Kidney (tissue), 22 donors: ENCODE data around the gene ADGRL3. TPM values are rescaled to one million over a fixed set of nuclear protein-coding genes. Genes with fewer than 3 reads are reported as not detected.
A peak's percentile ranks its signal among the peaks of the same experiment; 100 is the strongest.

Source experiments
- DNase-seq, 5 donors: peaks; one replicate each; pipeline ENCODE4 v3.0.0-alpha.2; 2013 to 2020
- FAIRE-seq: peaks from 2 replicates; lab custom pipeline; 2012; peaks lifted over from hg19 to GRCh38; lab: Jason Lieb, UNC
- H3K27ac ChIP-seq, 2 donors: one replicate each; pipeline ENCODE4 v1.7.0; 2013; ENCODE audit warnings: low read depth in 2 of 2, low read length in 2 of 2, inconsistent platforms in 1 of 2
- H3K27me3 ChIP-seq: one replicate; pipeline ENCODE4 v1.7.1; 2013; ENCODE audit warnings: low read length, inconsistent platforms; ENCODE audit not compliant: control insufficient read depth, insufficient read depth
- H3K36me3 ChIP-seq, 3 donors: one replicate each; pipeline versions ENCODE4 v1.7.0 to v1.7.1; 2013; ENCODE audit warnings: low read length in 3 of 3, control low read depth in 1 of 3, inconsistent platforms in 1 of 3; ENCODE audit not compliant: insufficient read depth in 3 of 3, control insufficient read depth in 2 of 3
- H3K4me1 ChIP-seq, 3 donors: one replicate each; pipeline versions ENCODE4 v1.7.0 to v1.7.1; 2013; ENCODE audit warnings: low read length in 3 of 3, inconsistent platforms in 1 of 3, low read depth in 1 of 3; ENCODE audit not compliant: control insufficient read depth in 2 of 3, insufficient read depth in 2 of 3
- H3K4me3 ChIP-seq, 3 donors: one replicate each; pipeline versions ENCODE4 v1.7.0 to v1.8.1; 2013; ENCODE audit warnings: low read length in 3 of 3, control low read depth in 1 of 3, inconsistent platforms in 1 of 3
- H3K9ac ChIP-seq, 3 donors: one replicate each; pipeline versions ENCODE4 v1.7.0 to v1.7.1; 2013; ENCODE audit warnings: low read length in 3 of 3, control low read depth in 1 of 3, inconsistent platforms in 1 of 3
- H3K9me3 ChIP-seq, 3 donors: one replicate each; pipeline versions ENCODE4 v1.7.0 to v1.7.1; 2013; ENCODE audit warnings: low read length in 3 of 3, control low read depth in 1 of 3, inconsistent platforms in 1 of 3; ENCODE audit not compliant: control insufficient read depth in 2 of 3, insufficient read depth in 1 of 3
- intact Hi-C: fragments of 100-400 bp; cut with DNase I; formaldehyde crosslinking; loops from one replicate; pipeline ENCODE4 v1.11.1; 2022
- long read RNA-seq, 10 donors: library from polyadenylated mRNA in 1 of 10; unstranded in 1 of 10; transcript quantifications; one replicate each; pipeline ENCODE4 v2.0.0 and lab custom pipeline, GENCODE V29; 2021 to 2026
- polyA plus RNA-seq: library from polyadenylated mRNA; stranded (reverse); fragments of 350-450 nt; fragmentation: Illumina TruSeq; extraction: RNeasy Lipid Tissue Mini Kit (QIAGEN cat#74804); gene quantifications from one replicate; pipeline ENCODE4 v1.2.3, GENCODE V29; 2014; ENCODE audit warnings: low read depth, low replicate concordance; ENCODE audit not compliant: insufficient read depth
- total RNA-seq: library from RNA; stranded (reverse); fragmentation: NEBNext Ultra II Directional; extraction: Animal tissue kit (Norgen Biotek cat#: 25700); gene quantifications from one replicate; pipeline ENCODE4 v1.2.1, GENCODE V29; 2021
- TF ChIP-seq, protein P1 (sequence below): IDR thresholded peaks from 3 replicates; pipeline ENCODE4 v1.5.1; 2012; ENCODE audit warnings: mild to moderate bottlenecking, moderate library complexity, borderline replicate concordance; ENCODE audit not compliant: insufficient read depth; ENCODE audit errors: extremely low read depth
- donor health status: control.
- donor health status: control.
- donor health status: control.
- donor health status: control.
- donor health status: control.
- donor health status: DM: yes; HTN: yes; CAD: no.
- donor health status: Normal renal cell carcinoma (clear cell type).

The ADGRL3 gene
- total RNA-seq (8.9 TPM), polyA plus RNA-seq (1.3 TPM)
- long read RNA-seq, donor 1 = 0 reads
- long read RNA-seq, donor 2 = 0 reads
- long read RNA-seq, donor 3 = 0 reads
- long read RNA-seq, donor 4 = 0 reads
- long read RNA-seq, donor 5 = 0 reads
- long read RNA-seq, donor 6 = 0 reads
- long read RNA-seq, donor 7, partial matches to known transcripts = 1 of 2 reads
- long read RNA-seq, donor 7, other reads (novel, unspliced or antisense) = 1 of 2 reads
- long read RNA-seq, donor 8 = 0 reads
- long read RNA-seq, donor 9 = 0 reads
- long read RNA-seq, donor 10 = 0 reads

DNA sequence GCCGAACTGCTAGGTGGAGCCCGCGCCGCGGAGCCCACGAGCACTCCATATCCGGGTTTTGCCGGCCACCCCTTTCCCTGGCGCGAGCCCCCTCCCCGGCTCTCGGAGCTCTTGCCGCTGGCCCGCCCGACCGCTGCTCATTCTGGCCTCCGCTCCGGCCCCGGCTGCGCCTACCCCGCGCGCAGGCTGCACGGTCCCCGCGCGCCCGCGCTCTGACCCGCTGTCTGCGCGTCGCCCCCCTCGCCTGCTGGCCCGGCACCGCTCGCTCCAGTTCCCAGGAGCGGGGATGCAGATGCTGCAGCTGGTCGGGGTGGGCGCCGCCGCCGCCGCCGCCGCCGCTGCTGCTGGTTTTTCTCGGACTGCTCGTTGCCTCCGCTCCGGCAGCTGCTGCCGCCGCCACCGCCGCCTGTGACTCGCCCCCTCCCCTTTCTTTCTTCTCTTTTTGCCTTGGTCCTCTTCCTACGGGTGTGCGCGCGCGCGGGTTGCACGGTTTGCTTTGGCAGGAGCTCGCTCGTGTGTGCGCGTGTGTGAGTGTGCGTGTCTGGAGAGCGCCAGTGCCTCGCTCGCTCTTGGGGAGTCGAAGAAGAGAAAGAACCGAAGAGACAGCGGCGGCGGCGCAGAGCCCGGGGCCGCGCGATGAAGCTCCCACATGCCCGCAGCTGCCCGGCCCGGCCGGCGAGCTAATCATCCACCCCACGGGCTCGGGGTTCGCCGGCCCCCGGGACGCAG is at the start of gene ADGRL3:
ADGRL3 (plus strand) TSS at position 140 of the 729 bp plus-strand sequence.
- Histone ChIP-seq H3K9me3 (no peaks in the 10 kb centered on the region), H3K27me3 (no peaks in the 10 kb centered on the region), H3K36me3 (no peaks in the 10 kb centered on the region), H3K4me1 (peaks cover 0 to 7% (median 0%) of the 10 kb centered on the region in 3 donors), H3K27ac (no peak within 1 kb of the TSS), H3K9ac (peak within 1 kb of the TSS in 1 of 3 donors; percentile 85), H3K4me3 (peak within 1 kb of the TSS; percentile 26 to 90 (median 54))
- DNase-seq = peak; percentile 67 to 92 (median 91)
- TF ChIP-seq, protein P1, sequence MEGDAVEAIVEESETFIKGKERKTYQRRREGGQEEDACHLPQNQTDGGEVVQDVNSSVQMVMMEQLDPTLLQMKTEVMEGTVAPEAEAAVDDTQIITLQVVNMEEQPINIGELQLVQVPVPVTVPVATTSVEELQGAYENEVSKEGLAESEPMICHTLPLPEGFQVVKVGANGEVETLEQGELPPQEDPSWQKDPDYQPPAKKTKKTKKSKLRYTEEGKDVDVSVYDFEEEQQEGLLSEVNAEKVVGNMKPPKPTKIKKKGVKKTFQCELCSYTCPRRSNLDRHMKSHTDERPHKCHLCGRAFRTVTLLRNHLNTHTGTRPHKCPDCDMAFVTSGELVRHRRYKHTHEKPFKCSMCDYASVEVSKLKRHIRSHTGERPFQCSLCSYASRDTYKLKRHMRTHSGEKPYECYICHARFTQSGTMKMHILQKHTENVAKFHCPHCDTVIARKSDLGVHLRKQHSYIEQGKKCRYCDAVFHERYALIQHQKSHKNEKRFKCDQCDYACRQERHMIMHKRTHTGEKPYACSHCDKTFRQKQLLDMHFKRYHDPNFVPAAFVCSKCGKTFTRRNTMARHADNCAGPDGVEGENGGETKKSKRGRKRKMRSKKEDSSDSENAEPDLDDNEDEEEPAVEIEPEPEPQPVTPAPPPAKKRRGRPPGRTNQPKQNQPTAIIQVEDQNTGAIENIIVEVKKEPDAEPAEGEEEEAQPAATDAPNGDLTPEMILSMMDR = no peak
- no peak for FAIRE-seq
- intact Hi-C loops = no loop called here

DNA sequence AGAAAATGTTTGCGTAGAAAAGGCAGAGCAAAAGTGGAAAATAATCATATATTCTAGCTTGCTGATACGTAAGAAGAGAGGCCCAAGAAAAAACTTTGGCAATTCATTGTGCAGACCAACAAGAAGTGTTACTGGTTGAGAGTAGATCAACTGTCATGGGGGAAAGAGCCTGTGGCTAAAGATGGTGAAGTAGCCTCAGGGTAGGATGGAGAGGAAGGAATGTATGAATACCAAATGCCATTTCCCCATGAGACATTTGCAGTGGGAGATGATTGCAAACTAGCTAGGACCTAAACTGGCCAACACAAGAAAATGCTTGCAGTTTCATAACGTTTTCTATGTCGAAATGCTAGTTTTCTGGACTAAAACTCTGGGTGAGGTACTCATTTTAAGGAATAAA is 47.7 kb upstream of the ADGRL3 start:
- H3K9ac ChIP-seq = no peak overlapping the region
- intact Hi-C loops = no loop called here
- H3K27me3 ChIP-seq = no peaks in the 10 kb centered on the region
- TF ChIP-seq, protein P1 = no peak
- FAIRE-seq (no peak), DNase-seq (no peak)
- no peaks in the 10 kb centered on the region for H3K9me3 ChIP-seq
- no peak overlapping the region for H3K27ac ChIP-seq
- H3K4me3 ChIP-seq = no peak overlapping the region
- no peaks in the 10 kb centered on the region for H3K36me3 ChIP-seq
- no peaks in the 10 kb centered on the region for H3K4me1 ChIP-seq

DNA sequence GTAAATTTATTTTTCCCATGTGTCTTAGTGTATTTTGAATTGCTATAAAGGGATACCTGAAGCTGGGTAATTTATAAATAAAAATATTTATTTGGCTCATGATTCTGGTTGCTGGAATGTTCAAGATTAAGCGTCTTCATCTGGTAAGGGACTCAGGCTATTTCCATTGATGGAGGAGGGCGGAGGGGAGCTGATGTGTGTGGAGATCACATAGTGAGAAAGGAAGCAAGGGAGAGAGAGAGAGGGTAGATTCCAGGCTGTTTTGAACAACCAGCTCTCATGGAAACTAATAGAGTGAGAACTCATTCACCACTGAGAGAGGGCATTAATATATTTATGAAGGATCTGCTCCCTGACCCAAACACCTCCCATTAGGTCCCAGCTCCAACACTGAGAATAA is 39.6 kb upstream of the ADGRL3 start:
- H3K9me3 ChIP-seq = no peaks in the 10 kb centered on the region
- intact Hi-C loops = no loop called here

More for the DNA sequence above, 39.6 kb upstream of the ADGRL3 start:
- no peak overlapping the region for H3K9ac ChIP-seq
- H3K36me3 ChIP-seq = no peaks in the 10 kb centered on the region
- no peaks in the 10 kb centered on the region for H3K27me3 ChIP-seq
- DNase-seq = no peak
- no peaks in the 10 kb centered on the region for H3K4me1 ChIP-seq
- TF ChIP-seq, protein P1 = no peak
- H3K27ac ChIP-seq = no peak overlapping the region
- H3K4me3 ChIP-seq = no peak overlapping the region
- FAIRE-seq = no peak
